ENCODE data around the gene KCNQ2. TPM values are rescaled to one million over a fixed set of nuclear protein-coding genes. Genes with fewer than 3 reads are reported as not detected.

KCNQ2 gene
- total and polyA plus RNA-seq, 4 donors: not detected

GRCh38 chr20:63392465-63393365 lies 79.7 kb downstream of the KCNQ2 start (continued):
- TF ChIP-seq REST (IDR thresholded peaks at IDR 0.05) (no peak), EGR1 (IDR thresholded peaks at IDR 0.05; ENCODE audit: low read depth in 2 of 2) (no peak), TAF1 (conservative IDR thresholded peaks at IDR 0.05) (no peak), RXRA (IDR thresholded peaks at IDR 0.05) (no peak), MAX (IDR thresholded peaks at IDR 0.05) (no peak)

GRCh38 chr20:63387917-63388316 lies 84.5 kb downstream of the KCNQ2 start:
- 87% methylated on average over 18 of the region's 18 CpGs for WGBS
- Histone ChIP-seq H3K9ac (ENCODE audit: low read depth in 1 of 2, low read length in 2 of 2) (no peak overlapping the region), H3K36me3 (ENCODE audit: control insufficient read depth in 4 of 4, insufficient read depth in 3 of 4, low read depth in 1 of 4, low read length in 3 of 4) (no peaks in the 10 kb centered on the region), H3K27me3 (ENCODE audit: control insufficient read depth in 4 of 4, insufficient read depth in 4 of 4, low read length in 3 of 4) (peaks cover 0 to 2% (median 0%) of the 10 kb centered on the region in 4 donors), H3K9me3 (ENCODE audit: control insufficient read depth in 4 of 4, low read length in 3 of 4) (peaks cover 6 to 19% (median 6%) of the 10 kb centered on the region in 4 donors), H3K4me3 (ENCODE audit: low read depth in 1 of 3, low read length in 3 of 3) (no peak overlapping the region), H3K27ac (ENCODE audit: low read depth in 1 of 2, low read length in 2 of 2) (no peak overlapping the region), H3K4me1 (ENCODE audit: control insufficient read depth in 4 of 4, insufficient read depth in 4 of 4, low read length in 3 of 4) (no peaks in the 10 kb centered on the region)
- TF ChIP-seq CTCF (IDR thresholded peaks at IDR 0.05; ENCODE audit: low read depth, low read length, missing input control): no peak
- no peak for DNase-seq (ENCODE audit: low spot score)

- TF ChIP-seq TAF1 (conservative IDR thresholded peaks at IDR 0.05): no peak
- TF ChIP-seq NR2F2 (IDR thresholded peaks at IDR 0.05): no peak
- no peak for TF ChIP-seq FOXA1 (IDR thresholded peaks at IDR 0.05)
- no peak for TF ChIP-seq ATF3 (IDR thresholded peaks at IDR 0.05)
- no peak for TF ChIP-seq CTCF (IDR thresholded peaks at IDR 0.05; ENCODE audit: low read depth, low read length, missing input control)
- no peak for TF ChIP-seq RXRA (IDR thresholded peaks at IDR 0.05)
- TF ChIP-seq SP1 (IDR thresholded peaks at IDR 0.05): no peak
- TF ChIP-seq HNF4A (conservative IDR thresholded peaks at IDR 0.05): no peak
- TF ChIP-seq ZBTB33 (IDR thresholded peaks at IDR 0.05): no peak
- no peak for TF ChIP-seq JUND (IDR thresholded peaks at IDR 0.05)
- TF ChIP-seq MAX (IDR thresholded peaks at IDR 0.05): no peak
- Histone ChIP-seq H3K4me1 (ENCODE audit: control insufficient read depth in 4 of 4, insufficient read depth in 4 of 4, low read length in 3 of 4) (no peaks in the 10 kb centered on the region), H3K4me3 (ENCODE audit: low read depth in 1 of 3, low read length in 3 of 3) (no peak overlapping the region), H3K9ac (ENCODE audit: low read depth in 1 of 2, low read length in 2 of 2) (no peak overlapping the region), H3K36me3 (ENCODE audit: control insufficient read depth in 4 of 4, insufficient read depth in 3 of 4, low read depth in 1 of 4, low read length in 3 of 4) (no peaks in the 10 kb centered on the region), H3K27me3 (ENCODE audit: control insufficient read depth in 4 of 4, insufficient read depth in 4 of 4, low read length in 3 of 4) (peaks cover 0 to 2% (median 0%) of the 10 kb centered on the region in 4 donors), H3K9me3 (ENCODE audit: control insufficient read depth in 4 of 4, low read length in 3 of 4) (peaks cover 6 to 19% (median 6%) of the 10 kb centered on the region in 4 donors), H3K27ac (ENCODE audit: low read depth in 1 of 2, low read length in 2 of 2) (no peak overlapping the region)
- no peak for DNase-seq (ENCODE audit: low spot score)
- 91% methylated on average over 13 of the region's 13 CpGs for WGBS
These were observed 85.1 kb downstream of the KCNQ2 start for GRCh38 chr20:63387393-63387792.
